ENCODE results near the gene TUBB4A. TPM values are rescaled to one million over a fixed set of nuclear protein-coding genes. Genes with fewer than 3 reads are reported as not detected.

The TUBB4A gene
- total RNA-seq, 2 experiments from 2014 or later = 4.8 to 5.1 TPM

DNA sequence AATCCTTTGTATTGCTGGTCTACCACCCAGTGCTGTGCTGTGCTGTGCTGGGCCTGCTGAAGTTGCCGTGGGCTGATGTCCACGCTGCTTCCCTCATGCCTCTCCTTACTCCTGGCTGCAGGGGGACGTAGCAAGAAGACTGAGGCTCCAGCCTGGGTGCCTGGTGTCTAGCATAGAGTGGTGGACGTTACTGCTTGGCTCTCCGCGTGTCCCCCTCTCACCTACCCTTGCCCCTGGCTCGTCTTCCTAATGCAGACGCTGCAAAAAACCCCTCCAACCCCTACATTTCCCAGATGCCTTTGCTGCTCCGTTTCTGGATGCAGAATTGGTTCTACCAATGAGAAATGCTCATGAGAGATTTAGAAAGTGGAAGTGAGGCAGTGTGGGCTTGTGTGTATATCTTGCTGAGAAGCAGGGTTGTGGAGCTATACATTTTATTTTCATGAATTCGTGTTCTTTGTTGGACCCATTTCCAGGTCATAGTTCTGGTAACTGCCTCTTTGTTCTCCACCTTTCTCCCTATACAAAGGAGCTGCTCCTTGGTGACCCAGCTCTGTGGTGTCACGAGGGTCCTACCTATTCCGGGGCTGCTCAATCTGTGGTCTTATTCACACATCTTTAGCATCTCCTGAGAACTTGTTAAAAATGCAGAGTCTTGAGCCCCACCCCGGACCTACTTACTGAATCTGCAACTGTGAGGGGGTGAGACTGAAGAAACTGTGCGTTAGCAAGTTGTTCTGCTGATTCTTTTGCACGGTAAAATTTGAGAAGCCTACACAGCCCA, 12.6 kb downstream of the TUBB4A start:
- POLR2A ChIA-PET = no interaction called here
- DNase-seq = peak; percentile 33
- peaks cover 19% of the 10 kb centered on the region for H3K4me1 Mint-ChIP-seq
- H3K27ac Mint-ChIP-seq = peak overlapping the region; percentile 73
- H3K4me3 Mint-ChIP-seq = peak overlapping the region; percentile 67
- H3K27me3 Mint-ChIP-seq = no peaks in the 10 kb centered on the region
- ATAC-seq = peak; percentile 89
- CTCF ChIA-PET = interaction anchor here (0.6 kb wide), 1 partner anchor 218 kb away, joined by 5 read pairs; no protein-coding TSS in a partner anchor
- H3K9me3 Mint-ChIP-seq (ENCODE audit: low read depth) = peaks cover 3% of the 10 kb centered on the region
- no peaks in the 10 kb centered on the region for H3K36me3 Mint-ChIP-seq (ENCODE audit: low read depth)
- intact Hi-C loops (cut with DNase I, micrococcal nuclease) = no loop called here

DNA sequence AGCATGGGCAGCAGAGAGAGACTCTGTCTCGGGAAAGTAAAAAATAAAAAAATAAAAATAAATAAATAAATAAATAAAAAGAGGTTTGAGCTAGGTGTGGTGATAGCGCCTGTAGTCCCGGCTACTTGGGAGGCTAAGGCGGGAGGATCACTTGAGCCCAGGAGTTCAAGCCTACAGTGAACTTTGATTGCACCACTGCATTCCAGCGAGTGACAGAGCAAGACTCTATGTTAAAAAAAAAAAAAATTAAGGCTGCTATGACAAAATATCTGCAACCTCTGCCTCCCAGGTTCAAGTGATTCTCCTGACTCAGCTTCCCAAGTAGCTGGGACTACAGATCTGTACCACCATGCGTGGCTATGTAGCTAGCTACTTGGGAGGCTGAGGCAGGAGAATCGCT, 17.3 kb downstream of the TUBB4A start:
- H3K4me1 Mint-ChIP-seq = peaks cover 27% of the 10 kb centered on the region
- no peak for ATAC-seq
- H3K27me3 Mint-ChIP-seq = no peaks in the 10 kb centered on the region
- H3K36me3 Mint-ChIP-seq (ENCODE audit: low read depth) = peaks cover 2% of the 10 kb centered on the region
- intact Hi-C loops (cut with DNase I, micrococcal nuclease) = no loop called here
- POLR2A ChIA-PET = interaction anchor here (0.6 kb wide), 1 partner anchor 1926 kb away, joined by 5 read pairs; no protein-coding TSS in a partner anchor
- H3K4me3 Mint-ChIP-seq = no peak overlapping the region
- no peak overlapping the region for H3K27ac Mint-ChIP-seq
- no peaks in the 10 kb centered on the region for H3K9me3 Mint-ChIP-seq (ENCODE audit: low read depth)
- CTCF ChIA-PET = interaction anchor here (0.6 kb wide), 1 partner anchor 783 kb away, joined by 3 read pairs; no protein-coding TSS in a partner anchor
- no peak for DNase-seq

DNA sequence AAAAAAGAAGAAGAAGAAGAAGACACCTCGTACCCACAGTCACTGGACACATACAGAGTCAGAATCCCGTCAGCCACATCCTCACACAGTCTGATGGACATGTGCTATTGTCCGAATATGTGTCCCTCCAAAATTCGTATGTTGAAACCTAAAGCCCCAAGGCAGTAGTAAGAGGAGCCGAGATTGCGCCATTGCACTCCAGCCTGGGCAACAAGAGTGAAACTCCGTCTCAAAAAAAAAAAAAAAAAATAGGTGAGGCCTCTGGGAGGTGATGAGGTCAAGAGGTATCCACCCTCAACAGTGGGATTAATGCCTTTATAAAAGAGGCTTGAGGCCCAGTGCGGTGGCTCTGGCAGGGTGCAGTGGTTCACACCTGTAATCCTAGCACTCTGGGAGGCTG, 17.9 kb downstream of the TUBB4A start:
- Mint-ChIP-seq H3K4me1 (peaks cover 26% of the 10 kb centered on the region), H3K36me3 (ENCODE audit: low read depth) (peaks cover 2% of the 10 kb centered on the region), H3K4me3 (no peak overlapping the region), H3K9me3 (ENCODE audit: low read depth) (no peaks in the 10 kb centered on the region), H3K27ac (no peak overlapping the region), H3K27me3 (no peaks in the 10 kb centered on the region)
- intact Hi-C loops (cut with DNase I, micrococcal nuclease) = no loop called here
- ChIA-PET POLR2A (no interaction called here), CTCF (interaction anchor here (0.6 kb wide), 1 partner anchor 784 kb away, joined by 3 read pairs; no protein-coding TSS in a partner anchor)
- no peak for DNase-seq
- ATAC-seq = no peak

DNA sequence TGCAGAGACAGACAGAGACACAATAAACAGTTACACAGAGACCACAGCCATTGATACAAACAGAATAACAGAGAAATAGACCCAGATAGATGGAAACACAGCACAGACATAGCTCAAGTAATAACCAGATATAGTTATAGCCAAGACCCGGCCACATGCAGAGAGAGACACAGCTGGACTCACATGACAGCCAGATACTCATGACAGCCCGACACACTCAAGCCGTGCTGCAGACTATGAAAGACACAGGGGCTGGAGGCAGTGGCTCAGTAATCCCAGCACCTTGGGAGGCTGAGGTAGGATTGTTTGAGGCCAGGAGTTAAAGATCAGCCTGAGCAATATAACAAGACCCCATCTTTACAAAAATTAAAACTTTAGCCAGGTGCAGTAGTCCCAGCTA, 18.9 kb downstream of the TUBB4A start:
- DNase-seq = no peak
- no peaks in the 10 kb centered on the region for H3K9me3 Mint-ChIP-seq (ENCODE audit: low read depth)
- H3K4me3 Mint-ChIP-seq = peak overlapping the region; percentile 9
- POLR2A ChIA-PET = no interaction called here
- no peak for ATAC-seq
- no peaks in the 10 kb centered on the region for H3K27me3 Mint-ChIP-seq
- peak overlapping the region; percentile 96 for H3K27ac Mint-ChIP-seq
- H3K4me1 Mint-ChIP-seq = peaks cover 25% of the 10 kb centered on the region
- intact Hi-C loops (cut with DNase I, micrococcal nuclease) = loop anchor here in 1 of 2 experiments (2.0 kb wide), 1 partner anchor 34 kb away; no protein-coding TSS in a partner anchor
- CTCF ChIA-PET = interaction anchor here (0.9 kb wide), 1 partner anchor 265 kb away, joined by 3 read pairs; no protein-coding TSS in a partner anchor
- H3K36me3 Mint-ChIP-seq (ENCODE audit: low read depth) = peaks cover 2% of the 10 kb centered on the region

DNA sequence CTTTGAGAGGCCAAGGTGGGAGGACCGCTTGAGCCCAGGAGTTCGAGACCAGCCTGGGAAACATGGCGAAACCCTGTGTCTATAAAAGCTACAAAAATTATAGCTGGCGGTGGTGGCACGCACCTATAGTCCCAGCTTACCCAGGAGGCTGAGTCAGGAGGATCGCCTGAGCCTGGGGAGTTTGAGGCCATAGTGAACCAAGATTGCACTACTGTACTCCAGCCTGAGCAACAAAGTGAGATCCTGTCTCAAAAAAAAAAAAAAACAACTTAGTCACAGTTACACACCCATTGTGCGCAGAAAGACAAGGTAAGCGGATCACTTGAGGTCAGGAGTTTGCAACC, 19.8 kb downstream of the TUBB4A start:
- intact Hi-C loops (cut with DNase I, micrococcal nuclease) = loop anchor here (1.0 to 2.0 kb wide), 2 partner anchors 22 to 34 kb away; no protein-coding TSS in a partner anchor
- Mint-ChIP-seq H3K4me3 (peak overlapping the region; percentile 88), H3K27me3 (no peaks in the 10 kb centered on the region), H3K36me3 (ENCODE audit: low read depth) (peaks cover 2% of the 10 kb centered on the region), H3K9me3 (ENCODE audit: low read depth) (no peaks in the 10 kb centered on the region), H3K27ac (peak overlapping the region; percentile 96), H3K4me1 (peaks cover 25% of the 10 kb centered on the region)
- POLR2A ChIA-PET = interaction anchor here (0.7 kb wide), 2 partner anchors 55 to 58 kb away, joined by 3 to 4 read pairs; partner anchors contain the start of gene KHSRP
- ATAC-seq (peak; percentile 61), DNase-seq (peak; percentile 66)
- CTCF ChIA-PET = interaction anchor here (0.6 to 1.0 kb wide), 3 partner anchors 15 to 289 kb away, joined by 4 read pairs; partner anchors contain the start of gene TNFSF9

DNA sequence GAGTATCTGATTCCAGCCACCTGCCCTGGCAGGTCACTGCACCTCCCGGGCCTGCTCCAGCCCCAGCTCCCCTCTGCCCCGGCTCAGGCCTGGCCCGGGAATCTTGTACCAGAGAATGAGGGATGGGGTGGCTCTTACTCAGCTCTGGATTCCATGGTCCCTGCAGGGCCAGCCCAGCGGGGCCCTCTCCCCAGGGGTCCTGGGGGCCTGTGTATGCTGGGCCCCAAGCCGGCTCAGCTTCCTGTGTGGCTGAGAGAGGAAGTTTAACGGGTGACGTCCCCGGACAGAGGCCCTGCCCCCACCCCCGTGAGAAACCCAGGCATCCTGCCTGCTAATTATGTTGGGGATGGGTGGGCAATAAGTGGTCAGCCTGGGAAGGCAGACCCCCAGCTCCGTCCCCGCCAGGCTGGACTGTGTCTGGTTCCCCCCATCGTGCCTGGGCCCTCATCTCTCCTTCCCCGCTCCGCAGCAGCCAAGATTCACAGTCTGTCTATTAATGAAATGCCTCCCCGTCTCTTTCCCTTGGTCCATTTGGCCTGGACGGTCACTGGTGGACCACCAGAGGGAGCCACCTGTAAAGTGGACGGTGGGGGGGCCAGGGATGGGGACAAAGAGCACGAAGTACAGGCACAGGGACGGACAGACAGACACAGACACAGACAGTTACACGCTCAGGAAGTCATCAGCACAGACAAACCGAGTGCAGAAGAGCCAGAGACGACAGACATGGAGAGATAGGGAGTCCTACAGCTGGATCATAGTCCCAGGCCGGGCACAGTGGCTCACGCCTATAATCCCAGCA, 20.4 kb downstream of the TUBB4A start, which contains the start of gene DENND1C:
DENND1C (minus strand) TSS at position 247 of the 802 bp plus-strand sequence; CDS start at position 155, 92 bp downstream.
- H3K27ac Mint-ChIP-seq = peak within 1 kb of the TSS; percentile 96
- intact Hi-C loops (cut with DNase I, micrococcal nuclease) = loop anchor here (1.0 to 2.0 kb wide), 3 partner anchors 21 to 108 kb away; no protein-coding TSS in a partner anchor
- ATAC-seq = peak; percentile 79

DNA sequence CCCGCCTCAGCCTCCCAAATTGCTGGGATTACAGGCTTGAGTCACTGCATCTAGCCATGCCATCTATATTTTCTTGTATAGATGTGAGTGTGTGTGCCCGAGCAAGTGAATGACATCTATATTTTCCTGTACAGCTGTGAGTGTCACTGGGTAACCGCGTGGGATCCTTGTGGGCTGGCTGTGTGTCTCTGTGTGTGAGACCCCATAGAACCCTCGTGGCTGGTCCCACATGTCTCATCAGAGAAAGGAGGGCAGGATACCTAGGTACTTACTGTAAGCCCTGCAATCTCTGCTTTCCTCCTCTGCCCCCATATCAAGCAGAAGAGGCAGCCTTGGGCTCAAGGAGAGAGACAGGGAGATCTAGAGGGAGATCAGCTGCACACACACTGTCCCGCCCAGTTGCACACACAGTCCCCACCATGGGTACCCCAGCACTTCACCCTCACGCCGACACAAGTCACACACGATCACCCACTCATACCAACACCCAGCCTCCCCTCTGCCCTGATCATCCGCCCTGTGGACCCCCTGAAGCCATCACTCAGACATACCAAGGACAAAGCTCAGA, 21.2 kb downstream of the TUBB4A start:
- intact Hi-C loops (cut with DNase I, micrococcal nuclease) = loop anchor here in 1 of 2 experiments (1.0 kb wide), 2 partner anchors 21 to 108 kb away; no protein-coding TSS in a partner anchor
- peaks cover 25% of the 10 kb centered on the region for H3K4me1 Mint-ChIP-seq
- CTCF ChIA-PET = interaction anchor here (0.7 to 1.3 kb wide), 5 partner anchors 10 to 241 kb away, joined by 3 to 7 read pairs (median 4); no protein-coding TSS in a partner anchor
- peaks cover 7% of the 10 kb centered on the region for H3K36me3 Mint-ChIP-seq (ENCODE audit: low read depth)
- POLR2A ChIA-PET = interaction anchor here (0.5 to 1.8 kb wide), 4 partner anchors 10 to 299 kb away, joined by 3 to 6 read pairs (median 4); no protein-coding TSS in a partner anchor
- H3K9me3 Mint-ChIP-seq (ENCODE audit: low read depth) = no peaks in the 10 kb centered on the region
- H3K27ac Mint-ChIP-seq = peak overlapping the region; percentile 96
- DNase-seq (peak; percentile 57), ATAC-seq (peak; percentile 24)
- peak overlapping the region; percentile 88 for H3K4me3 Mint-ChIP-seq
- no peaks in the 10 kb centered on the region for H3K27me3 Mint-ChIP-seq

More for the DNA sequence above, 20.4 kb downstream of the TUBB4A start, which contains the start of gene DENND1C:
- ChIA-PET POLR2A (interaction anchor here (0.5 to 1.8 kb wide), 6 partner anchors 10 to 298 kb away, joined by 3 to 6 read pairs (median 4); partner anchors contain the start of gene KHSRP), CTCF (interaction anchor here (0.5 to 1.3 kb wide), 6 partner anchors 10 to 332 kb away, joined by 3 to 7 read pairs (median 4); partner anchors contain the start of gene TNFSF9)
- Mint-ChIP-seq H3K4me1 (peaks cover 25% of the 10 kb centered on the region), H3K4me3 (peak within 1 kb of the TSS; percentile 88), H3K9me3 (ENCODE audit: low read depth) (no peaks in the 10 kb centered on the region), H3K36me3 (ENCODE audit: low read depth) (peaks cover 2% of the 10 kb centered on the region), H3K27me3 (no peaks in the 10 kb centered on the region)
- DNase-seq = peak; percentile 84

DNA sequence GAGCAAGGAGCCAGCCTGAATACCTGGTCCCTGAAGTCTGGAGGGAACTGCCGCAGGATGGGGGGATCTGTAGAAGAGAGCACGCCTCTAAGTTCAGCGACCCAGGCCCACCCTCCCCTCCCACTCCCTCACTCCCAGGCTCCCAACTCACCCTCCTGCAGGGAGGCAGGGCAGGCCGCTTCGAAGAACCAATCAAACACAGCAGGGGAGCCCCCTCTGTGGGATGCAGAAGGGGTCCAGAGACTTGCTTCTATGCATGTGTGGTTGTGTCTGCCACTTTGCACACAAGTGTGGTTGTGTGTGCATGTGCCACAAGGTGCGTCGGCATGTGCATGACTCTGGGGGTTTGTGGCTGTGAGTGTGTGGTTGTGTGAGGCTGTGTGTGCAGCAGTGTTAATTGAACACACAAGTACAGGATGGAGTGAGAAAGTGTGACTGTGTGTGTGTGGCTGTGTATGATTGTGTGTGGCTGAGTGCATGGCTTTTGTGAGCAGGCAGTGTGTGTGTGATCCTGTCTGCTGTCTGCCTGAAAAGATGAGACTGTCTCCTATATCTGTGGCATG, 22.2 kb downstream of the TUBB4A start:
- POLR2A ChIA-PET = no interaction called here
- Mint-ChIP-seq H3K4me3 (peak overlapping the region; percentile 88), H3K27me3 (no peaks in the 10 kb centered on the region), H3K27ac (peak overlapping the region; percentile 37), H3K36me3 (ENCODE audit: low read depth) (peaks cover 12% of the 10 kb centered on the region), H3K4me1 (peaks cover 25% of the 10 kb centered on the region), H3K9me3 (ENCODE audit: low read depth) (no peaks in the 10 kb centered on the region)
- intact Hi-C loops (cut with DNase I, micrococcal nuclease) = no loop called here
- ATAC-seq = no peak
- DNase-seq = no peak
- CTCF ChIA-PET = interaction anchor here (0.7 to 1.0 kb wide), 3 partner anchors 11 to 224 kb away, joined by 3 to 4 read pairs (median 3); no protein-coding TSS in a partner anchor

DNA sequence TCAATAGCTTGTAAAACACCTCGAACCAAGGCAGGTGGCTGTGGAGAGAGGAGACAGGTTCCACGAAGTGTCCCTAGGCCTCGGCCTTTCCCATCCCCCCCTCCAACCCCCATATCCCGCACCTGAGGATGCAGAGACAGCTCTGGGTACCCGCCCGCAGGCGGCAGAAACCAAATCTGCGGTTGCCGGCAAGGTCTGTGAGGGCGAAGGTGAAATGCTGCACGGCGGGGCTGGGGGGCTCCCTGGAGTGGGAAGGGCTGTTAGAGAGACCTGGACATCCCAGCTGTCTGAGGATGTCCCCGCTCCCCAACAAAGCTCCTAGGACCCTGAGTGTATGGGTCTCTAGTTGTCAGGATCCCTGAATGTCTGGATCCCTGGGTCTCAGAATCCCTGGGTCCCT, 23.3 kb downstream of the TUBB4A start:
- Mint-ChIP-seq H3K9me3 (ENCODE audit: low read depth) (no peaks in the 10 kb centered on the region), H3K36me3 (ENCODE audit: low read depth) (peaks cover 18% of the 10 kb centered on the region), H3K4me1 (peaks cover 27% of the 10 kb centered on the region), H3K27ac (no peak overlapping the region), H3K4me3 (no peak overlapping the region), H3K27me3 (no peaks in the 10 kb centered on the region)
- DNase-seq (no peak), ATAC-seq (no peak)
- CTCF ChIA-PET = interaction anchor here (1.0 kb wide), 1 partner anchor 90 kb away, joined by 3 read pairs; no protein-coding TSS in a partner anchor
- POLR2A ChIA-PET = no interaction called here
- intact Hi-C loops (cut with DNase I, micrococcal nuclease) = no loop called here

DNA sequence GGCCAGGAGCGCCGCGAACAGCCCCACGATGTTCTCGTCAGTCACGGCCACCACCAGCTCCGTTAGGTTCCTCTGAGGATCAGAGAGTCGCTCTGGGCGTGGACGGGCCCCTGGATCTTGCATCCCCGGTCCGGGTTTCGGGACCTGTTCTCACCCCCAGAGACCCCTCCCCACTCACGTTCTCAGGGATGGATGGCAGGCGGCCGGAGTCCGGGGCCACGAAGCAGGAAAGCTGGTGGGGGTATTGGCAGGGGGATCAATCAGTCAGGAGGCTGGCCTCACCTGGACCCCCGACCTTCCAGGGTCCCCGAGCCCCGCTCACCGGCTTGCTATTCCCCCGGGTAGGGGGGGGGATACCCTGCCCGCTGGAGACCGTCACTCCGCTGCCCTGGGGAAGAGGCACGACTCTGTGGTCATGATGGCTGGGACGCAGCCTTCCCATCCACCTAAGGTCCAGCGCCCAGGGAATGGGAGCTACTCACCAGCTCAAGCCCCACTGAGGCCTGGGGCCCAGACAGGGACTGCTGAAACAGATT, 25.1 kb downstream of the TUBB4A start:
- Mint-ChIP-seq H3K36me3 (ENCODE audit: low read depth) (peaks cover 20% of the 10 kb centered on the region), H3K9me3 (ENCODE audit: low read depth) (no peaks in the 10 kb centered on the region), H3K4me3 (no peak overlapping the region), H3K27ac (no peak overlapping the region), H3K4me1 (peaks cover 17% of the 10 kb centered on the region), H3K27me3 (no peaks in the 10 kb centered on the region)
- ChIA-PET POLR2A (interaction anchor here (0.5 kb wide), 1 partner anchor 86 kb away, joined by 12 read pairs; no protein-coding TSS in a partner anchor), CTCF (interaction anchor here (1.3 kb wide), 1 partner anchor 386 kb away, joined by 3 read pairs; no protein-coding TSS in a partner anchor)
- intact Hi-C loops (cut with DNase I, micrococcal nuclease) = loop anchor here in 1 of 2 experiments (1.0 kb wide), 3 partner anchors 17 to 104 kb away; no protein-coding TSS in a partner anchor
- no peak for DNase-seq
- no peak for ATAC-seq

All from activated CD4-positive, alpha-beta T cell treated with anti-CD3 and anti-CD28 coated beads for 36 hours (primary cell).